Measurements from ENCODE around the gene ZDHHC20. TPM values are rescaled to one million over a fixed set of nuclear protein-coding genes. Genes with fewer than 3 reads are reported as not detected.

The ZDHHC20 gene, protein sequence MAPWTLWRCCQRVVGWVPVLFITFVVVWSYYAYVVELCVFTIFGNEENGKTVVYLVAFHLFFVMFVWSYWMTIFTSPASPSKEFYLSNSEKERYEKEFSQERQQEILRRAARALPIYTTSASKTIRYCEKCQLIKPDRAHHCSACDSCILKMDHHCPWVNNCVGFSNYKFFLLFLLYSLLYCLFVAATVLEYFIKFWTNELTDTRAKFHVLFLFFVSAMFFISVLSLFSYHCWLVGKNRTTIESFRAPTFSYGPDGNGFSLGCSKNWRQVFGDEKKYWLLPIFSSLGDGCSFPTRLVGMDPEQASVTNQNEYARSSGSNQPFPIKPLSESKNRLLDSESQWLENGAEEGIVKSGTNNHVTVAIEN
- 88.9 and 90.6 TPM in 2 replicates for total RNA-seq (2022)
- Bru-seq, nascent RNA: percentile 89 among the genes with signal in this experiment
- percentile 92 among the genes with signal in this experiment for BruChase-seq, experiment 1, labeled RNA remaining after a 6-hour chase
- BruChase-seq, experiment 2, labeled RNA remaining after a 2-hour chase: percentile 87 among the genes with signal in this experiment
- long read RNA-seq, partial matches to known transcripts: 1 of 18 reads
- long read RNA-seq, other reads (novel, unspliced or antisense): 16 of 18 reads

DNA sequence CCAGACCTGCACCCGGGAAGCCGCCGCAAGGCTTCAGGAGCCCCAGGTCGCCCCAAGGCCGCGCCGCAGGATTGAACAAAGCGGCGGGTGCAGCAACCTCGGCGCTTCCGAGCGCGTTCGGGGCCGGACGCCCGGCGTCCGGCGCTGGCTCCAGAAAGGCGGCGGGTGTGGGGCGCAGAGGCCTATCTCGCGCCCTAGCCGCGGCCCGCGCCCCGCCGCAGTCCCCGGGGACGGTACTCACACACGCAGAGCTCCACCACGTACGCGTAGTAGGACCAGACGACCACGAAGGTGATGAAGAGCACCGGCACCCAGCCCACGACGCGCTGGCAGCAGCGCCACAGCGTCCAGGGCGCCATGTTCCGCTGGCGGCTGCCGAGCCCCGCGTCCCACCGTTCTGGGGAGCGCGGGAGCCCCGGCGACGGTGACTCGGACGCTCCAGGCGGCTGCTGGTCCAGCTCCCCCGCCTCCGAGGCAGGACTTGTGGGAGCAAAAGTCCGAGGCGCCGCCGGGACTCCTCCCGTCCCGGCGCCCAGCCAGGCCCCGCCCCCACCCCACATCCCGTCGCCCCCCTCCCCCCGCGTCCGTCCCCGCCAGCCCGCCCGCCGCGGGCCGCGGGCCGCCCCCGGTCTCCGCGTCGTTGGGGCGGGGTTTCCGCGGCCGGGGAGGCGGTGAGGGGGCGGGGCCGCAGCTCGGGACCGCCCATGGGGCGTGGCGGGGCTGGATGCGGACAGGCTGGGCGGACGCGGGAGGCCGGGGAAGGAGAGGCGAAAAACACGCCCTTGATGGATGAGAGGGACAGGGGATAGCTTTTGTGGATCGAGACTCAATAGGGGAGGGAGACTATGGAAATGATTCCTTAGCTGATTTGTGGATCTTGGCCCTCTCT, at the start of gene ZDHHC20:
Gene ZDHHC20, minus strand, starts transcription at position 491 of the 889 bp plus-strand sequence. Its CDS starts 132 bp downstream, at position 359.
- peak; percentile 91 for DNase-seq

DNA sequence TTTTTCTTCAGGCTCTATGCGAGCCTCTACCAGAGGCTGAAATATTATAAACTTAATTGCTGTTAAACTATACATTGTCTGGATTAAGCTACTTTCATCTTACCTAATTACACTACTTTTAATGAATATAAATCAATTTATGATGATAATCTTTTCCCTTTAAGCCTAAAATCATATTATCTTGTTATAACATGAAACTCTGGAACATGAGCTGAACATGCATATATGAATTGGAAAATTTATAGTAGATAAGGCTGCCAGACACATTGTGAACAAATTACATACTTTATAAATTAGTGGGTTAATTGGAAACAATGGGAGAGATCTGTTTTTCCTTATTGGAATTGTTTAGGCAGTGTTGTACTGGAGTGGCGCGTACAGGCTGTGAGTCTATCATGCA, 45.3 kb upstream of the ZDHHC20 start:
- Mint-ChIP-seq H3K27me3 (ENCODE audit: unreplicated experiment) (no peaks in the 10 kb centered on the region), H3K27ac (ENCODE audit: unreplicated experiment) (no peak overlapping the region), H3K4me3 (ENCODE audit: low read depth, unreplicated experiment) (no peak overlapping the region), H3K9me3 (ENCODE audit: low read depth, unreplicated experiment) (no peaks in the 10 kb centered on the region), H3K4me1 (ENCODE audit: low read depth, unreplicated experiment) (no peaks in the 10 kb centered on the region), H3K36me3 (ENCODE audit: insufficient read depth, unreplicated experiment) (peaks cover 5% of the 10 kb centered on the region)
- TF ChIP-seq, protein P1, sequence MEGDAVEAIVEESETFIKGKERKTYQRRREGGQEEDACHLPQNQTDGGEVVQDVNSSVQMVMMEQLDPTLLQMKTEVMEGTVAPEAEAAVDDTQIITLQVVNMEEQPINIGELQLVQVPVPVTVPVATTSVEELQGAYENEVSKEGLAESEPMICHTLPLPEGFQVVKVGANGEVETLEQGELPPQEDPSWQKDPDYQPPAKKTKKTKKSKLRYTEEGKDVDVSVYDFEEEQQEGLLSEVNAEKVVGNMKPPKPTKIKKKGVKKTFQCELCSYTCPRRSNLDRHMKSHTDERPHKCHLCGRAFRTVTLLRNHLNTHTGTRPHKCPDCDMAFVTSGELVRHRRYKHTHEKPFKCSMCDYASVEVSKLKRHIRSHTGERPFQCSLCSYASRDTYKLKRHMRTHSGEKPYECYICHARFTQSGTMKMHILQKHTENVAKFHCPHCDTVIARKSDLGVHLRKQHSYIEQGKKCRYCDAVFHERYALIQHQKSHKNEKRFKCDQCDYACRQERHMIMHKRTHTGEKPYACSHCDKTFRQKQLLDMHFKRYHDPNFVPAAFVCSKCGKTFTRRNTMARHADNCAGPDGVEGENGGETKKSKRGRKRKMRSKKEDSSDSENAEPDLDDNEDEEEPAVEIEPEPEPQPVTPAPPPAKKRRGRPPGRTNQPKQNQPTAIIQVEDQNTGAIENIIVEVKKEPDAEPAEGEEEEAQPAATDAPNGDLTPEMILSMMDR (IDR thresholded peaks at IDR 0.05; ENCODE audit: unreplicated experiment): no peak
- no peak for DNase-seq
- intact Hi-C loops (cut with micrococcal nuclease; ENCODE audit: unreplicated experiment): no loop called here
- CTCF ChIA-PET: no interaction called here
- no TSS peak for BruUV-seq (replicated peaks)

More for the DNA sequence above, at the start of gene ZDHHC20:
- peaks cover 15% of the 10 kb centered on the region for H3K4me1 Mint-ChIP-seq (ENCODE audit: low read depth, unreplicated experiment)
- no peaks in the 10 kb centered on the region for H3K9me3 Mint-ChIP-seq (ENCODE audit: low read depth, unreplicated experiment)
- intact Hi-C loops (cut with micrococcal nuclease; ENCODE audit: unreplicated experiment): loop anchor here (5.0 kb wide), 1 partner anchor 57 kb away; no protein-coding TSS in a partner anchor
- CTCF ChIA-PET: no interaction called here
- TF ChIP-seq, protein P1 (IDR thresholded peaks at IDR 0.05; ENCODE audit: unreplicated experiment): no peak
- no peaks in the 10 kb centered on the region for H3K27me3 Mint-ChIP-seq (ENCODE audit: unreplicated experiment)
- peak within 1 kb of the TSS; percentile 86 for H3K4me3 Mint-ChIP-seq (ENCODE audit: low read depth, unreplicated experiment)
- peaks cover 21% of the 10 kb centered on the region for H3K36me3 Mint-ChIP-seq (ENCODE audit: insufficient read depth, unreplicated experiment)
- peak within 1 kb of the TSS; percentile 39 for H3K27ac Mint-ChIP-seq (ENCODE audit: unreplicated experiment)
- BruUV-seq (replicated peaks): no TSS peak

DNA sequence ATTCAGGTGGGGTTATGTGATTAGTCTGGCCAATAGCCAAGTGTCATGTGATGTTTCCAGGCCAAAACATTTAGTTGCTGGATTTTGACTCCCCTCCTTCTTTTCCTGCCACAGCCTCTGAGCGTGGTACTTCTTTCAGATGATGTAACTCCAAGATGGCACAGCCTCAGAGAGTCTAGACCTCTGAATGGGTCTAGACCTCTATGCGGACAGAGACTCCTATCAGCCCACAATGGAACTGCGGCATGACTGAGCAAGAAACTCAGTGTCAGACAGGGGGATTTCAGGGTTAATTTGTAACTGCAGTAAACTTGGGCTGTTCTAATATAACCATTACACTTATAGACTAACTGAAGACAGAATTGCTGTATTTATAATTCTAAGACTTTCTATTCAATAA, 42.6 kb upstream of the ZDHHC20 start:
- Mint-ChIP-seq H3K9me3 (ENCODE audit: low read depth, unreplicated experiment) (no peaks in the 10 kb centered on the region), H3K27ac (ENCODE audit: unreplicated experiment) (no peak overlapping the region), H3K4me3 (ENCODE audit: low read depth, unreplicated experiment) (no peak overlapping the region), H3K27me3 (ENCODE audit: unreplicated experiment) (no peaks in the 10 kb centered on the region), H3K36me3 (ENCODE audit: insufficient read depth, unreplicated experiment) (no peaks in the 10 kb centered on the region), H3K4me1 (ENCODE audit: low read depth, unreplicated experiment) (no peaks in the 10 kb centered on the region)
- intact Hi-C loops (cut with micrococcal nuclease; ENCODE audit: unreplicated experiment): no loop called here
- no TSS peak for BruUV-seq (replicated peaks)
- no peak for DNase-seq
- CTCF ChIA-PET: no interaction called here
- TF ChIP-seq, protein P1 (IDR thresholded peaks at IDR 0.05; ENCODE audit: unreplicated experiment): no peak

DNA sequence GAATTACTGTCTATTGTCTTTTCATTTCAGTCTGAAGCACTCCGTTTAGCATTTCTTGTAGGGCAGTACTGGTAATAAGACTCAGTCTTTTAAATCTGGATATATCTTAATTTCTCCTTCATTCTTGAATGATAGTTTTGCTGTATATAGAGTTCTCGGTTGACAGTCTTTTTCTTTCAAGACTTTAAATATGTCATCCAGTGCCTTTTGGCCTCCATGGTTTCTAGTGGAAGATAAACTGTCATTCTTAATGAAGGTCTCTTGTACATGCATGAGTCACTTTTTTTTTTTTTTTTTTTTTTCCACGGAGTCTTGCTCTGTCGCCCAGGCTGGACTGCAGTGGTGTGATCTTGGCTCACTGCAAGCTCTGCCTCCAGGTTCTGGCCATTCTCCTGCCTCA, 27.2 kb upstream of the ZDHHC20 start:
- intact Hi-C loops (cut with micrococcal nuclease; ENCODE audit: unreplicated experiment): no loop called here
- no TSS peak for BruUV-seq (replicated peaks)
- no peaks in the 10 kb centered on the region for H3K27me3 Mint-ChIP-seq (ENCODE audit: unreplicated experiment)
- no peaks in the 10 kb centered on the region for H3K4me1 Mint-ChIP-seq (ENCODE audit: low read depth, unreplicated experiment)
- H3K36me3 Mint-ChIP-seq (ENCODE audit: insufficient read depth, unreplicated experiment): peaks cover 5% of the 10 kb centered on the region
- no peak for DNase-seq
- CTCF ChIA-PET: no interaction called here
- TF ChIP-seq, protein P1 (IDR thresholded peaks at IDR 0.05; ENCODE audit: unreplicated experiment): no peak
- H3K9me3 Mint-ChIP-seq (ENCODE audit: low read depth, unreplicated experiment): peaks cover 7% of the 10 kb centered on the region
- H3K27ac Mint-ChIP-seq (ENCODE audit: unreplicated experiment): no peak overlapping the region
- H3K4me3 Mint-ChIP-seq (ENCODE audit: low read depth, unreplicated experiment): no peak overlapping the region
